Gastrocnemius medialis (tissue), 4 donors: ENCODE measurements around the gene UQCR11. TPM values are rescaled to one million over a fixed set of nuclear protein-coding genes. Genes with fewer than 3 reads are reported as not detected.

Experiments used
- ATAC-seq, 2 donors: fragments of 150-250 bp; one replicate each; pipeline ENCODE4 v1.9.1; 2016
- DNase-seq, 2 donors: peaks; one replicate each; pipeline ENCODE4 v3.0.0-alpha.2; 2019
- H3K27ac ChIP-seq, 4 donors: fragments of 200-600 bp; sonication (generic); 1 replicate in 1 of 4; 2 replicates in 3 of 4; pipeline ENCODE4 v1.5.1; 2016 to 2018; ENCODE audit warnings: mild to moderate bottlenecking in 2 of 4, moderate library complexity in 1 of 4
- H3K27me3 ChIP-seq, 3 donors: fragments of 200-600 bp; sonication (generic) in 2 of 3; 1 replicate in 1 of 3; 2 replicates in 2 of 3; pipeline versions ENCODE4 v1.5.1 to v1.6.0; 2016 to 2019; ENCODE audit warnings: mild to moderate bottlenecking in 1 of 3, moderate library complexity in 1 of 3
- H3K36me3 ChIP-seq, 2 donors: fragments of 200-600 bp; sonication (generic) in 1 of 2; one replicate each; pipeline ENCODE4 v1.5.1; 2017 to 2018
- H3K4me1 ChIP-seq, 2 donors: fragments of 200-600 bp; sonication (generic) in 1 of 2; one replicate each; pipeline ENCODE4 v1.5.1; 2016 to 2017; ENCODE audit warnings: mild to moderate bottlenecking in 2 of 2
- H3K4me3 ChIP-seq, 4 donors: fragments of 200-600 bp; sonication (generic) in 3 of 4; 1 replicate in 1 of 4; 2 replicates in 3 of 4; pipeline ENCODE4 v1.5.1; 2016 to 2019; ENCODE audit warnings: mild to moderate bottlenecking in 2 of 4
- H3K9me3 ChIP-seq, 3 donors: fragments of 200-600 bp; sonication (generic) in 2 of 3; 1 replicate in 1 of 3; 2 replicates in 2 of 3; pipeline ENCODE4 v1.5.1; 2016 to 2019
- CTCF ChIP-seq, 5 experiments: fragments of 450-650 bp in 3 of 5; fragments of 200-600 bp in 2 of 5; sonication (generic) in 2 of 5; IDR thresholded peaks in 4 of 5; conservative IDR thresholded peaks in 1 of 5; 1 replicate in 4 of 5; 2 replicates in 1 of 5; pipeline ENCODE4 v1.5.1; 2016 to 2019; ENCODE audit warnings: antibody characterized with exemption in 5 of 5, mild to moderate bottlenecking in 3 of 5, moderate library complexity in 3 of 5
- POLR2A ChIP-seq, 2 donors: fragments of 450-650 bp; IDR thresholded peaks; one replicate each; pipeline ENCODE4 v1.6.1; 2017; ENCODE audit warnings: antibody characterized with exemption in 2 of 2, mild to moderate bottlenecking in 2 of 2, moderate library complexity in 2 of 2
- in situ Hi-C, 4 donors: fragments of 200-750 bp; cut with MboI; loops; one replicate each; pipeline versions ENCODE4 v1.15.0 to v1.8.0; 2017; ENCODE audit warnings: low sequenced_read_pairs in 4 of 4
- intact Hi-C: fragments of 100-400 bp; cut with DNase I; formaldehyde crosslinking; loops from one replicate; pipeline ENCODE4 v1.15.1; 2023; ENCODE audit warnings: low total_unique reads
- total RNA-seq, 4 donors: library from RNA; depleted of rRNA; stranded (reverse); fragments of >200 nt; gene quantifications; one replicate each; pipeline versions ENCODE4 v1.1.0 to v1.2.3, GENCODE V29; 2016

The UQCR11 gene
- total RNA-seq, 4 donors from 2014 or later, result 106 to 173 (median 154) TPM

- Histone ChIP-seq H3K27me3 (no peaks in the 10 kb centered on the region), H3K4me1 (no peaks in the 10 kb centered on the region), H3K9me3 (no peaks in the 10 kb centered on the region), H3K27ac (no peak overlapping the region), H3K4me3 (no peak overlapping the region), H3K36me3 (no peaks in the 10 kb centered on the region)
- TF ChIP-seq CTCF (IDR thresholded peaks at IDR 0.05 in 4 of 5, conservative IDR thresholded peaks at IDR 0.05 in 1 of 5) (no peak), POLR2A (IDR thresholded peaks at IDR 0.05) (no peak)
- ATAC-seq, result no peak
- in situ Hi-C loops, result no loop called here
- DNase-seq, result no peak
- intact Hi-C loops, result no loop called here
Measured at GRCh38 chr19:1551068-1552040, 53.9 kb downstream of the UQCR11 start.

GRCh38 chr19:1549332-1549945 lies 55.8 kb downstream of the UQCR11 start:
- Histone ChIP-seq H3K4me1 (no peaks in the 10 kb centered on the region), H3K36me3 (no peaks in the 10 kb centered on the region), H3K27me3 (peaks cover 0 to 8% (median 8%) of the 10 kb centered on the region in 3 donors), H3K4me3 (no peak overlapping the region), H3K9me3 (no peaks in the 10 kb centered on the region), H3K27ac (no peak overlapping the region)
- ATAC-seq (no peak), DNase-seq (no peak)
- no peak for TF ChIP-seq POLR2A (IDR thresholded peaks at IDR 0.05)
- TF ChIP-seq CTCF (IDR thresholded peaks at IDR 0.05 in 4 of 5, conservative IDR thresholded peaks at IDR 0.05 in 1 of 5), result no peak
- intact Hi-C loops (no loop called here), in situ Hi-C loops (loop anchor here (5.0 to 25.0 kb wide), 5 partner anchors 123 to 215 kb away; partner anchors contain the start of gene ONECUT3 (in 1 of the 4))

Other genes starting within 250 kb of the UQCR11 start
- 100 to 1,000 TPM; 259 to 497 (median 377) TPM for gene NDUFS7, start 221.6 kb downstream of the UQCR11 start, total RNA-seq
- gene GAMT, start 203.9 kb downstream of the UQCR11 start, total RNA-seq, result 100 to 1,000 TPM; 269 to 421 (median 373) TPM
- gene DAZAP1, start 197.9 kb downstream of the UQCR11 start, total RNA-seq, result 10 to 100 TPM; 53.7 to 74.1 (median 63.4) TPM
- gene RPS15, start 167.1 kb downstream of the UQCR11 start, total RNA-seq, result 1,000 to 10,000 TPM; 2,323 to 3,835 (median 2,607) TPM
- under 1 TPM in 1 of 4 donors, not detected in 3; 0.04 TPM for gene APC2, start 155.3 kb downstream of the UQCR11 start, total RNA-seq
- 10 to 100 TPM; 18.7 to 25.7 (median 19.9) TPM for gene C19orf25, start 126.2 kb downstream of the UQCR11 start, total RNA-seq
- gene PCSK4, start 115.1 kb downstream of the UQCR11 start, total RNA-seq, result under 1 TPM; 0.12 to 0.60 (median 0.37) TPM
- gene REEP6, start 114.3 kb downstream of the UQCR11 start, total RNA-seq, result 1 to 10 TPM; 1.1 to 2.3 (median 1.5) TPM
- 1 to 10 TPM in 3 of 4 donors, under 1 TPM in 1; 0.41 to 6.5 (median 3.0) TPM for gene ADAMTSL5, start 92.4 kb downstream of the UQCR11 start, total RNA-seq
- not detected for gene PLK5, start 81.4 kb downstream of the UQCR11 start, total RNA-seq
- 1 to 10 TPM; 2.4 to 7.9 (median 5.3) TPM for gene MEX3D, start 37.1 kb downstream of the UQCR11 start, total RNA-seq
- gene MBD3, start 12.6 kb downstream of the UQCR11 start, total RNA-seq, result 100 to 1,000 TPM in 2 of 4 donors, 10 to 100 TPM in 2; 66.9 to 147 (median 118) TPM
- 10 to 100 TPM; 22.0 to 58.6 (median 42.5) TPM for gene TCF3, start 47.2 kb upstream of the UQCR11 start, total RNA-seq
- not detected for gene ONECUT3, start 148.0 kb upstream of the UQCR11 start, total RNA-seq
- under 1 TPM in 2 of 4 donors, not detected in 2; 0.09 to 0.24 TPM for gene ATP8B3, start 206.8 kb upstream of the UQCR11 start, total RNA-seq
- gene REXO1, start 243.0 kb upstream of the UQCR11 start, total RNA-seq, result 10 to 100 TPM; 10.8 to 28.5 (median 20.5) TPM